HG03378 (cell line): Measurements from ENCODE around the gene SH3D21.

Experiments
- ATAC-seq: cut with Tn5 transposase; IDR thresholded peaks from one replicate; pipeline ENCODE4 v1.9.1; 2021; ENCODE audit warnings: mild to moderate bottlenecking, moderate library complexity; ENCODE audit not compliant: unreplicated experiment

The SH3D21 gene

GRCh38 chr1:36328713-36329112 lies 22.5 kb downstream of the SH3D21 start:
- ATAC-seq = no peak

- no peak for ATAC-seq
These were observed 23.6 kb downstream of the SH3D21 start for GRCh38 chr1:36329817-36330216.

GRCh38 chr1:36330940-36331339 lies 24.8 kb downstream of the SH3D21 start:
- ATAC-seq = no peak

- ATAC-seq = no peak
These were observed 31.7 kb downstream of the SH3D21 start for GRCh38 chr1:36337830-36338229.

- no peak for ATAC-seq
These were observed 33.0 kb downstream of the SH3D21 start for GRCh38 chr1:36339215-36339614.

GRCh38 chr1:36339615-36340014 lies 33.4 kb downstream of the SH3D21 start:
- ATAC-seq = no peak

GRCh38 chr1:36341626-36342320 lies 35.6 kb downstream of the SH3D21 start:
- ATAC-seq = no peak

- no peak for ATAC-seq
These were observed 36.4 kb downstream of the SH3D21 start for GRCh38 chr1:36342426-36343185.

- ATAC-seq = no peak
These were observed 37.7 kb downstream of the SH3D21 start for GRCh38 chr1:36343651-36344394.

GRCh38 chr1:36344395-36344680 lies 38.2 kb downstream of the SH3D21 start:
- ATAC-seq = no peak

GRCh38 chr1:36345353-36345752 lies 39.2 kb downstream of the SH3D21 start:
- ATAC-seq = no peak

- ATAC-seq = no peak
These were observed 40.7 kb downstream of the SH3D21 start for GRCh38 chr1:36346741-36347370.

GRCh38 chr1:36349241-36349671 lies 43.1 kb downstream of the SH3D21 start:
- ATAC-seq = peak; percentile 49

- ATAC-seq = no peak
These were observed 43.7 kb downstream of the SH3D21 start for GRCh38 chr1:36349839-36350238.

GRCh38 chr1:36350659-36351226 lies 44.6 kb downstream of the SH3D21 start:
- no peak for ATAC-seq

GRCh38 chr1:36351227-36351977 lies 45.2 kb downstream of the SH3D21 start:
- no peak for ATAC-seq

- no peak for ATAC-seq
These were observed 46.1 kb downstream of the SH3D21 start for GRCh38 chr1:36352125-36352909.

- no peak for ATAC-seq
These were observed 47.0 kb downstream of the SH3D21 start for GRCh38 chr1:36352910-36353878.
